T-cell (primary cell): ENCODE results near the gene TMEM232. TPM values are rescaled to one million over a fixed set of nuclear protein-coding genes. Genes with fewer than 3 reads are reported as not detected.
A peak's percentile ranks its signal among the peaks of the same experiment; 100 is the strongest.

Experiments used
- ATAC-seq, 4 experiments: fragments of 200-7000 bp in 3 of 4; fragments of 150-1000 bp in 1 of 4; cut with Tn5 transposase; replicated peaks in 1 of 4; 1 replicate in 3 of 4; 2 replicates in 1 of 4; pipeline ENCODE4 v1.10.0; 2021; ENCODE audit warnings: moderate library complexity in 3 of 4, mild to moderate bottlenecking in 2 of 4, moderate number of reproducible peaks in 1 of 4
- CTCF ChIA-PET, 2 donors: fragments of 300-600 bp; sonication (Branson Sonifier 250); formaldehyde crosslinking; loops; one replicate each; lab custom pipeline; 2022; ENCODE audit warnings: antibody characterized with exemption in 2 of 2; lab: Charles Lee
- POLR2A ChIA-PET, 2 donors: fragments of 300-600 bp; sonication (Branson Sonifier 250); formaldehyde crosslinking; loops; one replicate each; lab custom pipeline; 2022; ENCODE audit warnings: antibody characterized with exemption in 2 of 2; lab: Charles Lee
- DNase-seq, 35 experiments: peaks; one replicate each; pipeline versions ENCODE4 v3.0.0 to v3.0.0-alpha.2; 2013 to 2023
- H3K27ac ChIP-seq: one replicate; pipeline ENCODE4 v1.5.1; 2013; ENCODE audit warnings: low read length
- H3K27me3 ChIP-seq, 2 experiments: replicated peaks in 1 of 2; 1 replicate in 1 of 2; 2 replicates in 1 of 2; pipeline versions ENCODE4 v1.6.1 to v1.7.0; 2013; ENCODE audit warnings: low read length in 1 of 2, mixed read lengths in 1 of 2; ENCODE audit not compliant: control insufficient read depth in 2 of 2, insufficient read depth in 2 of 2; ENCODE audit errors: extremely low read depth in 1 of 2
- H3K36me3 ChIP-seq, 2 donors: 1 replicate in 1 of 2; 2 replicates in 1 of 2; pipeline versions ENCODE4 v1.6.1 to v1.7.0; 2013; ENCODE audit warnings: low read length in 1 of 2; ENCODE audit not compliant: control insufficient read depth in 2 of 2, insufficient read depth in 1 of 2; ENCODE audit errors: extremely low read depth in 1 of 2
- H3K4me1 ChIP-seq, 2 experiments: 1 replicate in 1 of 2; 2 replicates in 1 of 2; pipeline versions ENCODE4 v1.6.1 to v1.7.0; 2013; ENCODE audit warnings: low read length in 2 of 2, mixed read lengths in 1 of 2; ENCODE audit not compliant: insufficient read depth in 2 of 2, control insufficient read depth in 1 of 2; ENCODE audit errors: extremely low read depth in 1 of 2
- H3K4me3 ChIP-seq, 2 donors: 1 replicate in 1 of 2; 2 replicates in 1 of 2; pipeline versions ENCODE4 v1.5.1 to v1.7.0; 2013; ENCODE audit warnings: mild to moderate bottlenecking in 2 of 2, low read length in 1 of 2, moderate library complexity in 1 of 2; ENCODE audit not compliant: control insufficient read depth in 1 of 2; ENCODE audit errors: extremely low read depth in 1 of 2
- H3K9me3 ChIP-seq: 2 replicates; pipeline ENCODE4 v1.7.0; 2013
- H3K27ac Mint-ChIP-seq, 2 donors: one replicate each; pipeline ENCODE4 v1.8.0; 2020 to 2021; ENCODE audit warnings: mild to moderate bottlenecking in 2 of 2, mixed read lengths in 2 of 2
- H3K27me3 Mint-ChIP-seq, 2 donors: one replicate each; pipeline ENCODE4 v1.8.0; 2021 to 2022; ENCODE audit warnings: mixed read lengths in 2 of 2
- H3K36me3 Mint-ChIP-seq: one replicate; pipeline ENCODE4 v1.8.0; 2021; ENCODE audit warnings: mixed read lengths
- H3K4me1 Mint-ChIP-seq, 3 donors: one replicate each; pipeline ENCODE4 v1.8.0; 2020 to 2022; ENCODE audit warnings: mixed read lengths in 3 of 3, mild to moderate bottlenecking in 1 of 3
- H3K4me3 Mint-ChIP-seq, 3 donors: one replicate each; pipeline ENCODE4 v1.8.0; 2020 to 2022; ENCODE audit warnings: mild to moderate bottlenecking in 3 of 3, mixed read lengths in 3 of 3, moderate library complexity in 3 of 3
- H3K9me3 Mint-ChIP-seq, 3 donors: one replicate each; pipeline ENCODE4 v1.8.0; 2020 to 2022; ENCODE audit warnings: mixed read lengths in 3 of 3
- WGBS: methylation state at CpG from one replicate; pipeline ENCODE4 v1.1.5; 2013; ENCODE audit warnings: missing lambda C conversion rate; ENCODE audit not compliant: insufficient coverage; 5-methylcytosine and 5-hydroxymethylcytosine counted together
- total RNA-seq, 35 experiments: library from RNA in 6 of 35; stranded (reverse) in 6 of 35; fragments of 120-200 nt in 1 of 35; gene quantifications; one replicate each; pipeline versions ENCODE4 v1.2.1 to v1.2.4 and lab custom pipeline; 2013 to 2026

Gene TMEM232
- total RNA-seq, 5 donors from 2014 or later (not counting 1 experiment from before 2014, with no cell fraction given), result 1.1 to 2.9 (median 1.5) TPM

DNA sequence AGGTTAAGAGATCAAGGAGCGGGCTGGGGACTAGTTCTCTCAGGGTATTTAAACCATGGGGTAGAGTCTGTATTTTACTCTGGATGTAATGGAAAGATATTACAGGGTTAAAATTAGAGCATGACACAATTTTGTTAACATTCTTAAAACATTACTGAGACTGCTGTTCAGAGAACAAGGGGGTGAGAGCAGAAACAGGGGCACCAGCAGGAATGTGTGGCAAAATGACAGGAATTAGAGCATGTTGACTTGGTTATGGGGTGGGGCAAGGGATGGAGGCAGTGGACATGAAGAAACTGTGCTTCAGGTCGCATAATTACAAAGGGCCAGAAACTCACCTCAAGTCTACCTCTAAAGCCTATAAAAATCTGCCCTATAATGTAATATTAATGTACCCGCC lies 75.0 kb downstream of the TMEM232 start:
- H3K4me1 ChIP-seq, result no peaks in the 10 kb centered on the region
- DNase-seq (no peak), ATAC-seq (no peak)
- no peak overlapping the region for H3K27ac Mint-ChIP-seq
- H3K27me3 ChIP-seq, result no peaks in the 10 kb centered on the region
- H3K4me3 Mint-ChIP-seq, result no peak overlapping the region
- peaks cover 0 to 5% of the 10 kb centered on the region in 2 donors for H3K27me3 Mint-ChIP-seq
- no peak overlapping the region for H3K27ac ChIP-seq
- no peaks in the 10 kb centered on the region for H3K36me3 ChIP-seq
- H3K9me3 Mint-ChIP-seq, result no peaks in the 10 kb centered on the region
- POLR2A ChIA-PET, result no interaction called here
- no peaks in the 10 kb centered on the region for H3K9me3 ChIP-seq
- H3K36me3 Mint-ChIP-seq, result no peaks in the 10 kb centered on the region
- no CpG with 5 or more reads among the region's 3 CpGs for WGBS
- CTCF ChIA-PET, result no interaction called here
- no peaks in the 10 kb centered on the region for H3K4me1 Mint-ChIP-seq
- H3K4me3 ChIP-seq, result no peak overlapping the region

DNA sequence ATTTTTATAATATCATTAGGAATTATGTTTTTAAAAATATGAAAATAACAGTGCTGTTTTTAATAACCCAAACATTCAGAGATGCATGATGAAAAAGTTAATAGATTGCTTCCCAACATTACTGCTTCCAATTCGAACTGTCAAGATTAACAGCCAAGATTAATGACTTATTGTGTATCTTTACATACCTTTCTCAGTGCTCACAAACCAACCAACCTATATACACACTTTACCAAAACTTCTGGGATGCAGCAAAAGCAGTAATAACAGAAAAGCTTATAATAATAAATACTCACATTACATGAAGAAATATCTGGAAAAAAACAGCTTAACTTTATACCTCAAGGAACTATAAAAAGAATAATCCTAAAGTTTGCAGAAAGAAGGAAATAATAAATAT lies 82.1 kb downstream of the TMEM232 start:
- Histone ChIP-seq H3K4me3 (no peak overlapping the region), H3K9me3 (no peaks in the 10 kb centered on the region), H3K27ac (no peak overlapping the region), H3K27me3 (no peaks in the 10 kb centered on the region), H3K4me1 (no peaks in the 10 kb centered on the region), H3K36me3 (no peaks in the 10 kb centered on the region)
- peaks cover 0 to 2% (median 2%) of the 10 kb centered on the region in 3 donors for H3K4me1 Mint-ChIP-seq
- ATAC-seq (no peak), DNase-seq (no peak)
- peaks cover 0 to 4% (median 0%) of the 10 kb centered on the region in 3 donors for H3K9me3 Mint-ChIP-seq
- no peaks in the 10 kb centered on the region for H3K36me3 Mint-ChIP-seq
- H3K4me3 Mint-ChIP-seq, result no peak overlapping the region
- WGBS, result no CpG with 5 or more reads among the region's 1 CpG
- no peak overlapping the region for H3K27ac Mint-ChIP-seq
- H3K27me3 Mint-ChIP-seq, result peaks cover 0 to 8% of the 10 kb centered on the region in 2 donors
- ChIA-PET POLR2A (interaction anchor here in 1 of 2 donors (0.7 kb wide), 1 partner anchor 787 kb away, joined by 3 read pairs; no protein-coding TSS in a partner anchor), CTCF (no interaction called here)

DNA sequence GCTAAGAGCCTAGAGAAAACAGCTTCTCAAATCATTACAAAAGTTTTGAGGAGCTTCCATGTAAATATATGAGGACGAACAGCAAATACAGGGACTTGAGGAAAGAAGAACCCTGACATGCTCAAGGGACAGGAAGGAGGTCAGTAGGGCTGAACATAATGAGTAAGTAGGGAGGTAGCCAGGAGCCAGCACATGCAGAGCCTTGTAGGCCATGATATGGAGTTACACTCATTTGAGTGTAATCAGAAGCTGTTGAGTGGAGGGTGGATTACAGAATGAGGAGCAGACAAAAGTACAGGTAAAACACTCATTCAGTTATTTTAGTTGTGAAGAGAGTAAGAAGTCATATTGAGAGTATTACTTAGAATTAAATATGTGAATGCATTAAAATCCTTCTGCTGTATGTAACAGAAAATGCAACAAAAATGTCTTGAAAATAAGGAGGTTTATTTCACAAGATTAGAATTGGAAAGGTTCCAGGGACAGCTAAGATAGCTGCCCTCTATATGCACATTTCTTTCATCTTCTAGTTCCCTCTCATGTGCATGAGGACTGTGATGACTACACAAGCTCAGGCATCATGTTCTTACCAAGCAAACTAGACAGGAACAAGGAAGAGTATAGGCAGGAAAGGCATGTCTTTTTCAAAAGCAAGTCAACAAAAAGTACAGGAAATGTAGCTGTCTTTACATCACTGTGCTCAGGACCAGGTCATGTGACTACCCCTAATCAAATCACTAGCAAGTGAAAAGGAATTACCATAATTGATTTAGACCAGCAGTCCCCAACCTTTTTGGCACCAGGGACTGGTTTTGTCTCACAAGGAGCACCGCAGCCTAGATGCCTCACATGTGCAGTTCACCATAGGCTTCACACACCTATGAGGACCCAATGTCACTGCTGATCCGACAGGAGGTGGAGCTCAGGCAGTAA lies 87.2 kb downstream of the TMEM232 start:
- 89% methylated on average over 3 of the region's 3 CpGs for WGBS

DNA sequence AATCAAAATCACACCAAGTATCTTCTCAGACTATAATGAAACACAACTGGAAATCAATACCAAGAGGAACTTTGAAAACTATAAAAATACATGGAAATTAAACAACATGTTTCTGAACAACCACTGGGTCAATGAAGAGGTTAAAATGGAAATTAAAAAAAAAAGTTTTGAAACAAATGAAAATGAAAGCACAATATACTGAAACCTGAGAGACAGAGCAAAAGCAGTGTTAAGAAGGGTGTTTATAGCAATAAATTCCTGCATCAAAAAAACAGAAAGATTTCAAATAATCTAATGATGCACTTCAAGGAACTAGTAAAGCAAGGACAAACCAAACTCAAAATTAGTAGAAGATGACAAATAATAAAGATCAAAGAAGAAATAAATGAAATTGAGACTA lies 92.0 kb downstream of the TMEM232 start:
- H3K27me3 Mint-ChIP-seq, result no peaks in the 10 kb centered on the region

More for the DNA sequence above, 87.2 kb downstream of the TMEM232 start:
- ChIA-PET CTCF (interaction anchor here in 1 of 2 donors (0.7 to 1.7 kb wide), 3 partner anchors 12 to 16 kb away, joined by 3 to 4 read pairs (median 4); no protein-coding TSS in a partner anchor), POLR2A (interaction anchor here (0.5 to 0.7 kb wide), 2 partner anchors 25 to 101 kb away, joined by 3 to 7 read pairs; no protein-coding TSS in a partner anchor)
- Mint-ChIP-seq H3K4me1 (peaks cover 9 to 10% (median 9%) of the 10 kb centered on the region in 3 donors), H3K36me3 (no peaks in the 10 kb centered on the region), H3K27me3 (peaks cover 0 to 8% of the 10 kb centered on the region in 2 donors), H3K9me3 (peaks cover 0 to 3% (median 0%) of the 10 kb centered on the region in 3 donors), H3K27ac (peak overlapping the region in 1 of 2 donors; percentile 36), H3K4me3 (no peak overlapping the region)
- no peaks in the 10 kb centered on the region for H3K4me1 ChIP-seq
- no peaks in the 10 kb centered on the region for H3K27me3 ChIP-seq
- no peaks in the 10 kb centered on the region for H3K9me3 ChIP-seq
- DNase-seq, result no peak
- H3K4me3 ChIP-seq, result no peak overlapping the region
- no peak for ATAC-seq
- no peaks in the 10 kb centered on the region for H3K36me3 ChIP-seq
- H3K27ac ChIP-seq, result no peak overlapping the region

DNA sequence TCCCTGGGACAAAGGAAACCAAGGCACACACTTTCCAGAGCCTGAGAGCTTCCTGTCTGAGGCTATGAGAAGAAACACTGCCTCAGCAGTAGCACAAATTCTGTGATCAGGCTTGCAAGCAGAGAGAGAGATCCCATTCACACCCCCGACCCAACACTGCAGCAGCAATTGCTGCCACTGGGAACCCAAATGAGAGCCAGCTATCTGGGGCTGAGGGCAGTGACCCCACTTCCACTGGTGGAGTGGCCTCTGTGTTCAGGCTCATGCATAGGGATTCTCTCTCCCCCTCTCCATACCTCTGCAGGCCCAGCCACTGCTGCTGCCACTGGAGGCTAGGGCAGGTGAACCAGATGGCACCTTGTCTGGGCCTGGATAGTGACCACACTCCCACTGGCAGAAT lies 95.2 kb downstream of the TMEM232 start:
- no peak for ATAC-seq
- H3K4me3 Mint-ChIP-seq, result no peak overlapping the region

More for the DNA sequence above, 92.0 kb downstream of the TMEM232 start:
- CTCF ChIA-PET, result no interaction called here
- Histone ChIP-seq H3K9me3 (no peaks in the 10 kb centered on the region), H3K27ac (no peak overlapping the region), H3K4me1 (no peaks in the 10 kb centered on the region), H3K4me3 (no peak overlapping the region), H3K36me3 (no peaks in the 10 kb centered on the region), H3K27me3 (no peaks in the 10 kb centered on the region)
- H3K4me3 Mint-ChIP-seq, result no peak overlapping the region
- ATAC-seq (no peak), DNase-seq (no peak)
- H3K27ac Mint-ChIP-seq, result no peak overlapping the region
- H3K9me3 Mint-ChIP-seq, result peaks cover 0 to 6% (median 3%) of the 10 kb centered on the region in 3 donors
- H3K36me3 Mint-ChIP-seq, result no peaks in the 10 kb centered on the region
- POLR2A ChIA-PET, result no interaction called here
- peaks cover 8 to 9% (median 9%) of the 10 kb centered on the region in 3 donors for H3K4me1 Mint-ChIP-seq

DNA sequence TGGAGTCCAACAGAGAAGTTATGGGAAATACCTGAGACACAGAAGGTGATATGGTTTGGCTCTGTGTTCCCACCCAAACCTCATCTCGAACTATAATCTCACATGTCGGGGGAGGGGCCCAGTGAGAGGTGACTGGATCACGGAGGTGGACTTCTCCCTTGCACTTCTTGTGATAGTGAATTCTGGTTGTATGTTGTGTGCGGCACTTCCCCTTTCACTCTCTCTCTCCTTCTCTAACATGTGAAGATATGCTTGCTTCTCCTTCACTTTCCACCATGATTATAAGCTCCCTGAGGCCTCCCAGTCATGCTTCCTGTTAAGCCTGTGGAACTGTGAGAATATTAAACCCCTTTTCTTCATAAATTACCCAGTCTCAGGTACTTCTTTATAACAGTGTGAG lies 96.1 kb downstream of the TMEM232 start:
- no peaks in the 10 kb centered on the region for H3K27me3 ChIP-seq
- DNase-seq, result no peak
- no peak overlapping the region for H3K4me3 Mint-ChIP-seq
- peaks cover 0 to 6% (median 0%) of the 10 kb centered on the region in 3 donors for H3K9me3 Mint-ChIP-seq
- H3K4me1 ChIP-seq, result no peaks in the 10 kb centered on the region
- H3K36me3 ChIP-seq, result no peaks in the 10 kb centered on the region
- no peaks in the 10 kb centered on the region for H3K9me3 ChIP-seq
- no peak overlapping the region for H3K27ac ChIP-seq
- no CpG with 5 or more reads among the region's 4 CpGs for WGBS
- no peak overlapping the region for H3K27ac Mint-ChIP-seq
- POLR2A ChIA-PET, result no interaction called here
- no peak for ATAC-seq
- H3K27me3 Mint-ChIP-seq, result peaks cover 2 to 3% of the 10 kb centered on the region in 2 donors
- H3K4me3 ChIP-seq, result no peak overlapping the region
- CTCF ChIA-PET, result no interaction called here
- no peaks in the 10 kb centered on the region for H3K36me3 Mint-ChIP-seq
- no peaks in the 10 kb centered on the region for H3K4me1 Mint-ChIP-seq

More for the DNA sequence above, 95.2 kb downstream of the TMEM232 start:
- peaks cover 1 to 3% of the 10 kb centered on the region in 2 donors for H3K27me3 Mint-ChIP-seq
- no peaks in the 10 kb centered on the region for H3K36me3 Mint-ChIP-seq
- Histone ChIP-seq H3K27ac (no peak overlapping the region), H3K4me3 (no peak overlapping the region), H3K27me3 (no peaks in the 10 kb centered on the region), H3K36me3 (no peaks in the 10 kb centered on the region), H3K9me3 (no peaks in the 10 kb centered on the region), H3K4me1 (no peaks in the 10 kb centered on the region)
- H3K27ac Mint-ChIP-seq, result no peak overlapping the region
- ChIA-PET POLR2A (interaction anchor here in 1 of 2 donors (0.7 kb wide), 1 partner anchor 1989 kb away, joined by 3 read pairs; no protein-coding TSS in a partner anchor), CTCF (no interaction called here)
- H3K9me3 Mint-ChIP-seq, result peaks cover 0 to 6% (median 0%) of the 10 kb centered on the region in 3 donors
- DNase-seq, result no peak
- H3K4me1 Mint-ChIP-seq, result no peaks in the 10 kb centered on the region
- 67% methylated on average over 1 of the region's 1 CpG for WGBS
